GM12864 (cell line): ENCODE measurements around the gene APP.

Source experiments
- DNase-seq: peaks from one replicate; pipeline ENCODE4 v3.0.0-alpha.2; 2011; ENCODE audit warnings: low read depth
- H3K4me3 ChIP-seq: 2 replicates; pipeline ENCODE4 v1.5.1; 2011; ENCODE audit warnings: mild to moderate bottlenecking, low read depth, low read length, control low read depth
- CTCF ChIP-seq: IDR thresholded peaks from 2 replicates; pipeline ENCODE4 v1.5.1; 2011; ENCODE audit warnings: low read depth, mild to moderate bottlenecking, moderate library complexity, low read length, control low read depth, inconsistent platforms; ENCODE audit errors: missing control alignments

Gene APP

GRCh38 chr21:26170471-26171257 lies at the start of gene APP:
TSS of gene APP (minus strand) at chr21:26170770. CDS start at chr21:26170620, 150 bp downstream.
- peak within 1 kb of the TSS; percentile 28 for H3K4me3 ChIP-seq

GRCh38 chr21:26212220-26212619 lies 41.6 kb upstream of the APP start:
- no peak overlapping the region for H3K4me3 ChIP-seq
- DNase-seq: no peak
- TF ChIP-seq CTCF: no peak

More at GRCh38 chr21:26170471-26171257, at the start of gene APP:
- TF ChIP-seq CTCF: peak; percentile 78
- DNase-seq: no peak

- no peak overlapping the region for H3K4me3 ChIP-seq
- no peak for TF ChIP-seq CTCF
- no peak for DNase-seq
These were observed 40.0 kb upstream of the APP start for GRCh38 chr21:26210614-26211013.

GRCh38 chr21:26207021-26207420 lies 36.5 kb upstream of the APP start:
- no peak overlapping the region for H3K4me3 ChIP-seq
- DNase-seq: no peak
- TF ChIP-seq CTCF: no peak

- H3K4me3 ChIP-seq: no peak overlapping the region
- no peak for TF ChIP-seq CTCF
- DNase-seq: no peak
These were observed 28.9 kb upstream of the APP start for GRCh38 chr21:26199456-26199855.

GRCh38 chr21:26195708-26196107 lies 25.1 kb upstream of the APP start:
- DNase-seq: no peak
- no peak overlapping the region for H3K4me3 ChIP-seq
- no peak for TF ChIP-seq CTCF

GRCh38 chr21:26194811-26195251 lies 24.3 kb upstream of the APP start:
- no peak for TF ChIP-seq CTCF
- DNase-seq: no peak
- no peak overlapping the region for H3K4me3 ChIP-seq
